Measurements from ENCODE around the gene FRMPD4. TPM values are rescaled to one million over a fixed set of nuclear protein-coding genes. Genes with fewer than 3 reads are reported as not detected.

The FRMPD4 gene
- total RNA-seq, 1 donor from 2014 or later, result 2.8 TPM

- Histone ChIP-seq H3K4me3 (no peak overlapping the region), H3K27me3 (ENCODE audit: low read depth) (no peaks in the 10 kb centered on the region), H3K9me3 (replicated peaks) (no peaks in the 10 kb centered on the region), H3K4me1 (no peaks in the 10 kb centered on the region), H3K27ac (replicated peaks) (no peak overlapping the region), H3K36me3 (no peaks in the 10 kb centered on the region)
- intact Hi-C loops (cut with micrococcal nuclease), result no loop called here
- no peak for TF ChIP-seq CTCF (IDR thresholded peaks at IDR 0.05; ENCODE audit: borderline replicate concordance)
- no peak for DNase-seq
Observed at GRCh38 chrX:12366440-12366839, 228.2 kb downstream of the FRMPD4 start.

GRCh38 chrX:12367254-12367653 lies 229.0 kb downstream of the FRMPD4 start:
- no peak for TF ChIP-seq CTCF (IDR thresholded peaks at IDR 0.05; ENCODE audit: borderline replicate concordance)
- Histone ChIP-seq H3K27ac (replicated peaks) (no peak overlapping the region), H3K27me3 (ENCODE audit: low read depth) (no peaks in the 10 kb centered on the region), H3K36me3 (no peaks in the 10 kb centered on the region), H3K9me3 (replicated peaks) (no peaks in the 10 kb centered on the region), H3K4me3 (no peak overlapping the region), H3K4me1 (no peaks in the 10 kb centered on the region)
- DNase-seq, result no peak
- intact Hi-C loops (cut with micrococcal nuclease), result no loop called here

- no peaks in the 10 kb centered on the region for H3K9me3 ChIP-seq (replicated peaks)
- no peaks in the 10 kb centered on the region for H3K4me1 ChIP-seq
- H3K27me3 ChIP-seq (ENCODE audit: low read depth), result no peaks in the 10 kb centered on the region
- intact Hi-C loops (cut with micrococcal nuclease), result no loop called here
- no peaks in the 10 kb centered on the region for H3K36me3 ChIP-seq
- peak overlapping the region; percentile 12 for H3K27ac ChIP-seq (replicated peaks)
- no peak for TF ChIP-seq CTCF (IDR thresholded peaks at IDR 0.05; ENCODE audit: borderline replicate concordance)
- DNase-seq, result peak; percentile 15
- no peak overlapping the region for H3K4me3 ChIP-seq
Observed at GRCh38 chrX:12370497-12370986, 232.3 kb downstream of the FRMPD4 start.

GRCh38 chrX:12372111-12372510 lies 233.8 kb downstream of the FRMPD4 start:
- Histone ChIP-seq H3K36me3 (no peaks in the 10 kb centered on the region), H3K4me3 (no peak overlapping the region), H3K27me3 (ENCODE audit: low read depth) (no peaks in the 10 kb centered on the region), H3K4me1 (no peaks in the 10 kb centered on the region), H3K27ac (replicated peaks) (no peak overlapping the region), H3K9me3 (replicated peaks) (no peaks in the 10 kb centered on the region)
- no peak for DNase-seq
- no peak for TF ChIP-seq CTCF (IDR thresholded peaks at IDR 0.05; ENCODE audit: borderline replicate concordance)
- intact Hi-C loops (cut with micrococcal nuclease), result no loop called here

- no peaks in the 10 kb centered on the region for H3K27me3 ChIP-seq (ENCODE audit: low read depth)
- no peaks in the 10 kb centered on the region for H3K4me1 ChIP-seq
- no peak overlapping the region for H3K4me3 ChIP-seq
- TF ChIP-seq CTCF (IDR thresholded peaks at IDR 0.05; ENCODE audit: borderline replicate concordance), result no peak
- intact Hi-C loops (cut with micrococcal nuclease), result no loop called here
- H3K36me3 ChIP-seq, result no peaks in the 10 kb centered on the region
- no peak for DNase-seq
- no peak overlapping the region for H3K27ac ChIP-seq (replicated peaks)
- H3K9me3 ChIP-seq (replicated peaks), result no peaks in the 10 kb centered on the region
Observed at GRCh38 chrX:12374286-12374685, 236.0 kb downstream of the FRMPD4 start.

- Histone ChIP-seq H3K9me3 (replicated peaks) (no peaks in the 10 kb centered on the region), H3K27me3 (ENCODE audit: low read depth) (peaks cover 6% of the 10 kb centered on the region), H3K4me3 (no peak overlapping the region), H3K36me3 (no peaks in the 10 kb centered on the region), H3K4me1 (no peaks in the 10 kb centered on the region), H3K27ac (replicated peaks) (no peak overlapping the region)
- intact Hi-C loops (cut with micrococcal nuclease), result no loop called here
- TF ChIP-seq CTCF (IDR thresholded peaks at IDR 0.05; ENCODE audit: borderline replicate concordance), result no peak
- no peak for DNase-seq
Observed at GRCh38 chrX:12378253-12378652, 240.0 kb downstream of the FRMPD4 start.
